BJ (cell line): ENCODE data around the gene TAF4. TPM values are rescaled to one million over a fixed set of nuclear protein-coding genes. Genes with fewer than 3 reads are reported as not detected.
"Not testable (repeated sequence)": the region's sequence is repeated elsewhere in the genome, so short reads cannot be mapped to it uniquely, and the experiment has no call there.

Experiments
- CTCF ChIA-PET: fragments of 350-600 bp; formaldehyde crosslinking; extraction: SDS; loops from one replicate; lab custom pipeline; 2021; ENCODE audit warnings: antibody characterized with exemption, inconsistent platforms; lab: Yijun Ruan, JAX
- POLR2A ChIA-PET: fragments of 300-600 bp; sonication (Branson Sonifier 250); formaldehyde crosslinking; extraction: SDS; loops from one replicate; lab custom pipeline; 2021; ENCODE audit warnings: antibody characterized with exemption; lab: Charles Lee
- DNase-seq: peaks from one replicate; pipeline ENCODE4 v3.0.0-alpha.2; 2011; ENCODE audit warnings: low read depth
- H3K27me3 ChIP-seq: 2 replicates; pipeline ENCODE4 v1.6.0; 2011; ENCODE audit warnings: low read length; ENCODE audit not compliant: control insufficient read depth, insufficient read depth
- H3K36me3 ChIP-seq: 2 replicates; pipeline ENCODE4 v1.5.1; 2011; ENCODE audit warnings: low read length; ENCODE audit not compliant: control insufficient read depth, insufficient read depth
- H3K4me3 ChIP-seq: 2 replicates; pipeline ENCODE4 v1.5.1; 2011; ENCODE audit warnings: low read depth, mild to moderate bottlenecking, control low read depth, low read length
- CTCF ChIP-seq: IDR thresholded peaks from 2 replicates; pipeline ENCODE4 v1.5.1; 2011; ENCODE audit warnings: low read depth, mild to moderate bottlenecking, control low read depth, inconsistent platforms, low read length, moderate library complexity; ENCODE audit not compliant: insufficient read depth
- polyA plus RNA-seq: library from polyadenylated mRNA; depleted of rRNA; stranded (reverse); fragments of >200 nt; gene quantifications from 2 replicates; pipeline ENCODE4 v1.2.3, GENCODE V29; 2011

The TAF4 gene
- polyA plus RNA-seq, 1 experiment: 1.2 TPM

- H3K27me3 ChIP-seq: no peaks in the 10 kb centered on the region
- POLR2A ChIA-PET: no interaction called here
- CTCF ChIA-PET: no interaction called here
- no peak overlapping the region for H3K4me3 ChIP-seq
- no peak for TF ChIP-seq CTCF
- DNase-seq: no peak
- H3K36me3 ChIP-seq: peaks cover 5% of the 10 kb centered on the region
Measured at GRCh38 chr20:61982951-61983315, 82.7 kb downstream of the TAF4 start.

GRCh38 chr20:61982191-61982950 lies 83.3 kb downstream of the TAF4 start:
- no peak for DNase-seq
- no peak overlapping the region for H3K4me3 ChIP-seq
- no peak for TF ChIP-seq CTCF
- CTCF ChIA-PET: no interaction called here
- POLR2A ChIA-PET: no interaction called here
- no peaks in the 10 kb centered on the region for H3K27me3 ChIP-seq
- H3K36me3 ChIP-seq: peaks cover 5% of the 10 kb centered on the region

GRCh38 chr20:61981691-61982090 lies 84.0 kb downstream of the TAF4 start:
- H3K4me3 ChIP-seq, H3K27me3 ChIP-seq, H3K36me3 ChIP-seq, POLR2A ChIA-PET, CTCF ChIA-PET, DNase-seq: not testable (repeated sequence)

GRCh38 chr20:61980647-61981583 lies 84.8 kb downstream of the TAF4 start:
- no peak for DNase-seq
- CTCF ChIA-PET: interaction anchor here (0.6 kb wide), 1 partner anchor 400 kb away, joined by 3 read pairs; no protein-coding TSS in a partner anchor
- H3K27me3 ChIP-seq: no peaks in the 10 kb centered on the region
- peaks cover 10% of the 10 kb centered on the region for H3K36me3 ChIP-seq
- TF ChIP-seq CTCF: peak; percentile 76
- POLR2A ChIA-PET: no interaction called here
- H3K4me3 ChIP-seq: no peak overlapping the region

- POLR2A ChIA-PET: no interaction called here
- H3K27me3 ChIP-seq: no peaks in the 10 kb centered on the region
Measured at GRCh38 chr20:61979701-61980635, 85.7 kb downstream of the TAF4 start.

More at GRCh38 chr20:61979701-61980635, 85.7 kb downstream of the TAF4 start:
- DNase-seq: no peak
- CTCF ChIA-PET: interaction anchor here (0.6 kb wide), 1 partner anchor 401 kb away, joined by 3 read pairs; no protein-coding TSS in a partner anchor
- H3K4me3 ChIP-seq: no peak overlapping the region
- peaks cover 9% of the 10 kb centered on the region for H3K36me3 ChIP-seq
- TF ChIP-seq CTCF: no peak
